GM23338 (cell line): ENCODE results near the gene MBTPS2. TPM values are rescaled to one million over a fixed set of nuclear protein-coding genes. Genes with fewer than 3 reads are reported as not detected.
"Not testable (repeated sequence)": the region's sequence is repeated elsewhere in the genome, so short reads cannot be mapped to it uniquely, and the experiment has no call there.

Source experiments
- ATAC-seq: fragments of 200-7000 bp; cut with Tn5 transposase; 3 replicates; pipeline ENCODE4 v1.9.1; 2020
- DNase-seq: peaks from one replicate; pipeline ENCODE4 v3.0.0-alpha.2; 2015; ENCODE audit warnings: low spot score
- H2AFZ ChIP-seq: fragments of 200-600 bp; sonication (generic); 2 replicates; pipeline ENCODE4 v1.8.0; 2016; ENCODE audit warnings: antibody characterized with exemption, mild to moderate bottlenecking, moderate library complexity
- H3F3A ChIP-seq: fragments of 200-600 bp; sonication (generic); replicated peaks from 2 replicates; pipeline ENCODE4 v1.8.0; 2017; ENCODE audit warnings: antibody characterized with exemption, mixed run types, low read depth
- H3K27ac ChIP-seq: fragments of 200-600 bp; sonication (generic); 2 replicates; pipeline ENCODE4 v1.6.1; 2016; ENCODE audit warnings: low read depth
- H3K27me3 ChIP-seq: fragments of 200-600 bp; sonication (generic); 2 replicates; pipeline ENCODE4 v1.8.0; 2016; ENCODE audit warnings: mild to moderate bottlenecking, mixed run types, moderate library complexity; ENCODE audit not compliant: insufficient read depth
- H3K36me3 ChIP-seq: fragments of 200-600 bp; sonication (generic); 2 replicates; pipeline ENCODE4 v1.8.0; 2016; ENCODE audit warnings: mild to moderate bottlenecking; ENCODE audit not compliant: insufficient read depth
- H3K4me1 ChIP-seq: fragments of 200-600 bp; sonication (generic); 2 replicates; pipeline ENCODE4 v1.8.0; 2016; ENCODE audit warnings: mild to moderate bottlenecking, moderate library complexity; ENCODE audit not compliant: insufficient read depth
- H3K4me2 ChIP-seq: fragments of 200-600 bp; sonication (generic); 2 replicates; pipeline ENCODE4 v1.7.1; 2017; ENCODE audit warnings: mixed run types
- H3K4me3 ChIP-seq: fragments of 200-600 bp; sonication (generic); 2 replicates; pipeline ENCODE4 v1.6.1; 2016; ENCODE audit warnings: mixed run types
- H3K79me2 ChIP-seq: fragments of 200-600 bp; sonication (generic); replicated peaks from 2 replicates; pipeline ENCODE4 v1.8.0; 2017; ENCODE audit warnings: mild to moderate bottlenecking; ENCODE audit not compliant: insufficient read depth
- H3K9me2 ChIP-seq: fragments of 200-600 bp; sonication (generic); 2 replicates; pipeline ENCODE4 v1.8.0; 2017; ENCODE audit not compliant: insufficient read depth
- H4K20me1 ChIP-seq: fragments of 200-600 bp; sonication (generic); replicated peaks from 2 replicates; pipeline ENCODE4 v1.8.0; 2017; ENCODE audit warnings: mild to moderate bottlenecking; ENCODE audit not compliant: insufficient read depth
- H3K27ac Mint-ChIP-seq: 2 replicates; pipeline ENCODE4 v1.8.0; 2020; ENCODE audit warnings: inconsistent platforms, mild to moderate bottlenecking, moderate library complexity, mixed read lengths
- H3K27me3 Mint-ChIP-seq: 3 replicates; pipeline ENCODE4 v1.8.0; 2022; ENCODE audit warnings: low read depth, mild to moderate bottlenecking, moderate library complexity, mixed read lengths, inconsistent platforms; ENCODE audit not compliant: insufficient read depth, poor library complexity
- H3K36me3 Mint-ChIP-seq: 3 replicates; pipeline ENCODE4 v1.8.0; 2021; ENCODE audit warnings: low read depth, mild to moderate bottlenecking, inconsistent platforms, moderate library complexity, mixed read lengths
- H3K4me1 Mint-ChIP-seq: 3 replicates; pipeline ENCODE4 v1.8.0; 2020; ENCODE audit warnings: mild to moderate bottlenecking, inconsistent platforms, mixed read lengths
- H3K4me3 Mint-ChIP-seq: 3 replicates; pipeline ENCODE4 v1.8.0; 2021; ENCODE audit warnings: moderate library complexity, mild to moderate bottlenecking, inconsistent platforms, mixed read lengths
- H3K9me3 Mint-ChIP-seq: 3 replicates; pipeline ENCODE4 v1.8.0; 2020; ENCODE audit warnings: moderate library complexity, mild to moderate bottlenecking, inconsistent platforms, mixed read lengths
- CREB1 ChIP-seq: fragments of 250-450 bp; sonication (Bioruptor Pico); IDR thresholded peaks from 2 replicates; pipeline ENCODE4 v1.5.0; 2020; ENCODE audit warnings: low read depth, mild to moderate bottlenecking, moderate library complexity
- ETS1 ChIP-seq: IDR thresholded peaks from 2 replicates; pipeline ENCODE4 v1.6.1; 2016; ENCODE audit warnings: antibody characterized with exemption
- EZH2phosphoT487 ChIP-seq: fragments of 200-600 bp; sonication (generic); IDR thresholded peaks from one replicate; pipeline ENCODE4 v1.8.1; 2018; ENCODE audit warnings: antibody characterized with exemption; ENCODE audit not compliant: unreplicated experiment
- JUNB ChIP-seq: IDR thresholded peaks from one replicate; pipeline ENCODE4 v1.6.1; 2016; ENCODE audit warnings: antibody characterized with exemption; ENCODE audit not compliant: unreplicated experiment
- NANOG ChIP-seq: IDR thresholded peaks from 2 replicates; pipeline ENCODE4 v1.6.1; 2016; ENCODE audit warnings: antibody characterized with exemption, borderline replicate concordance
- STAT1 ChIP-seq: IDR thresholded peaks from one replicate; pipeline ENCODE4 v1.6.1; 2016; ENCODE audit warnings: antibody characterized with exemption; ENCODE audit not compliant: unreplicated experiment
- ZNF114 ChIP-seq: fragments of 250-450 bp; sonication (Bioruptor Pico); IDR thresholded peaks from 2 replicates; pipeline ENCODE4 v1.5.0; 2020; ENCODE audit warnings: mild to moderate bottlenecking, moderate library complexity
- ZNF331 ChIP-seq: fragments of 250-450 bp; sonication (Bioruptor Pico); IDR thresholded peaks from 2 replicates; pipeline ENCODE4 v1.5.0; 2020; ENCODE audit warnings: low read depth, mild to moderate bottlenecking, moderate library complexity
- ZNF462 ChIP-seq: fragments of 250-450 bp; sonication (Bioruptor Pico); IDR thresholded peaks from 2 replicates; pipeline ENCODE4 v1.5.0; 2020; ENCODE audit warnings: mild to moderate bottlenecking, moderate library complexity
- polyA plus RNA-seq: library from polyadenylated mRNA; unstranded; fragments of >200 nt; fragmentation: Nextera tagmentation; extraction: Ambion mirVana; gene quantifications from 2 replicates; pipeline ENCODE4 v1.2.1, GENCODE V29; 2016
- total RNA-seq: library from RNA; depleted of rRNA; stranded (reverse); fragments of >200 nt; shearing (Covaris generic); gene quantifications from 2 replicates; pipeline ENCODE4 v1.2.3, GENCODE V29; 2014

MBTPS2 gene
- total and polyA plus RNA-seq, 2 experiments from 2014 or later, result 3.2 to 7.8 TPM

GRCh38 chrX:21873063-21873775, 33.8 kb downstream of the MBTPS2 start:
- Histone ChIP-seq H3K27ac (no peak overlapping the region), H3K4me3 (no peak overlapping the region), H3K9me2 (no peaks in the 10 kb centered on the region), H3F3A (no peaks in the 10 kb centered on the region), H3K79me2 (no peaks in the 10 kb centered on the region), H3K27me3 (no peaks in the 10 kb centered on the region), H3K4me1 (no peaks in the 10 kb centered on the region), H3K36me3 (no peaks in the 10 kb centered on the region), H3K4me2 (no peak overlapping the region), H2AFZ (no peak overlapping the region), H4K20me1 (no peaks in the 10 kb centered on the region)
- H3K4me1 Mint-ChIP-seq, result no peaks in the 10 kb centered on the region
- H3K9me3 Mint-ChIP-seq, result no peaks in the 10 kb centered on the region
- peaks cover 2% of the 10 kb centered on the region for H3K27me3 Mint-ChIP-seq
- no peak for TF ChIP-seq JUNB
- H3K4me3 Mint-ChIP-seq, result no peak overlapping the region
- H3K36me3 Mint-ChIP-seq, result no peaks in the 10 kb centered on the region
- no peak overlapping the region for H3K27ac Mint-ChIP-seq
- DNase-seq (no peak), ATAC-seq (no peak)

- H3K9me3 Mint-ChIP-seq, H3K27ac ChIP-seq, H3F3A ChIP-seq, H3K9me2 ChIP-seq, H3K27me3 ChIP-seq, H3K4me1 Mint-ChIP-seq, H3K4me1 ChIP-seq, H3K27me3 Mint-ChIP-seq, H3K36me3 ChIP-seq, H2AFZ ChIP-seq, H3K4me3 ChIP-seq, ATAC-seq, H3K4me2 ChIP-seq, H3K4me3 Mint-ChIP-seq, H3K27ac Mint-ChIP-seq, H3K79me2 ChIP-seq, H4K20me1 ChIP-seq, DNase-seq, H3K36me3 Mint-ChIP-seq: not testable (repeated sequence)
Observed at GRCh38 chrX:21874182-21874581, 34.8 kb downstream of the MBTPS2 start.

GRCh38 chrX:21875013-21875412, 35.6 kb downstream of the MBTPS2 start:
- H3K4me1 ChIP-seq, result no peaks in the 10 kb centered on the region
- no peaks in the 10 kb centered on the region for H3K9me2 ChIP-seq
- no peak overlapping the region for H3K4me2 ChIP-seq
- peaks cover 2% of the 10 kb centered on the region for H3K27me3 Mint-ChIP-seq
- no peaks in the 10 kb centered on the region for H3K27me3 ChIP-seq
- H4K20me1 ChIP-seq, result no peaks in the 10 kb centered on the region
- H3K79me2 ChIP-seq, result no peaks in the 10 kb centered on the region
- no peak overlapping the region for H3K27ac Mint-ChIP-seq
- H3F3A ChIP-seq, result no peaks in the 10 kb centered on the region
- no peak overlapping the region for H3K27ac ChIP-seq
- ATAC-seq (no peak), DNase-seq (no peak)
- no peaks in the 10 kb centered on the region for H3K36me3 Mint-ChIP-seq
- no peak overlapping the region for H2AFZ ChIP-seq
- H3K4me1 Mint-ChIP-seq, result no peaks in the 10 kb centered on the region
- no peak overlapping the region for H3K4me3 Mint-ChIP-seq
- no peak overlapping the region for H3K4me3 ChIP-seq
- H3K9me3 Mint-ChIP-seq, result no peaks in the 10 kb centered on the region
- no peaks in the 10 kb centered on the region for H3K36me3 ChIP-seq
- TF ChIP-seq ZNF114 (no peak), ZNF331 (CRISPR knock-in tag) (no peak), NANOG (no peak), STAT1 (no peak), ZNF462 (CRISPR knock-in tag) (no peak), CREB1 (CRISPR knock-in tag) (no peak), ETS1 (no peak), EZH2phosphoT487 (no peak)
